Right atrium auricular region (tissue), 2 donors: ENCODE data around the gene ITM2C. TPM values are rescaled to one million over a fixed set of nuclear protein-coding genes. Genes with fewer than 3 reads are reported as not detected.

ENCODE experiments used
- DNase-seq: peaks from one replicate; pipeline ENCODE4 v3.0.0-alpha.2; 2019; ENCODE audit warnings: low spot score
- H3K27ac ChIP-seq, 2 donors: fragments of 200-600 bp; sonication (generic); 1 replicate in 1 of 2; 2 replicates in 1 of 2; pipeline ENCODE4 v1.5.1; 2016 to 2019
- H3K27me3 ChIP-seq, 2 donors: fragments of 200-600 bp; sonication (generic); one replicate each; pipeline versions ENCODE4 v1.5.1 to v1.6.0; 2017 to 2019
- H3K36me3 ChIP-seq: fragments of 200-600 bp; sonication (generic); one replicate; pipeline ENCODE4 v1.5.1; 2016
- H3K4me1 ChIP-seq, 2 donors: fragments of 200-600 bp; sonication (generic); one replicate each; pipeline versions ENCODE4 v1.5.1 to v1.6.0; 2017 to 2019
- H3K4me3 ChIP-seq, 2 donors: fragments of 200-600 bp; sonication (generic); 1 replicate in 1 of 2; 2 replicates in 1 of 2; pipeline ENCODE4 v1.5.1; 2017 to 2019; ENCODE audit warnings: mild to moderate bottlenecking in 1 of 2, moderate library complexity in 1 of 2
- H3K9me3 ChIP-seq, 2 donors: fragments of 200-600 bp; sonication (generic); one replicate each; pipeline ENCODE4 v1.5.1; 2019
- CTCF ChIP-seq, 2 donors: fragments of 200-600 bp; sonication (generic); IDR thresholded peaks; one replicate each; pipeline ENCODE4 v1.5.1; 2019; ENCODE audit warnings: antibody characterized with exemption in 2 of 2
- total RNA-seq, 2 donors: library from RNA; depleted of rRNA; stranded (reverse); fragments of >200 nt; gene quantifications; one replicate each; pipeline ENCODE4 v1.1.0, GENCODE V29; 2016

ITM2C gene
- total RNA-seq, 2 donors from 2014 or later, result 35.8 to 38.3 TPM

- Histone ChIP-seq H3K9me3 (no peaks in the 10 kb centered on the region), H3K27ac (no peak overlapping the region), H3K27me3 (no peaks in the 10 kb centered on the region), H3K4me3 (no peak overlapping the region), H3K4me1 (no peaks in the 10 kb centered on the region), H3K36me3 (no peaks in the 10 kb centered on the region)
- DNase-seq, result no peak
- TF ChIP-seq CTCF (IDR thresholded peaks at IDR 0.05), result no peak
These were observed 58.4 kb downstream of the ITM2C start for GRCh38 chr2:230922951-230923717.

GRCh38 chr2:230924092-230924469 lies 59.3 kb downstream of the ITM2C start:
- no peaks in the 10 kb centered on the region for H3K27me3 ChIP-seq
- DNase-seq, result no peak
- no peak overlapping the region for H3K4me3 ChIP-seq
- H3K9me3 ChIP-seq, result no peaks in the 10 kb centered on the region
- H3K36me3 ChIP-seq, result no peaks in the 10 kb centered on the region
- no peak overlapping the region for H3K27ac ChIP-seq
- H3K4me1 ChIP-seq, result no peaks in the 10 kb centered on the region
- no peak for TF ChIP-seq CTCF (IDR thresholded peaks at IDR 0.05)

- H3K4me3 ChIP-seq, result no peak within 1 kb of the TSS
- peak in 1 of 2 donors; percentile 12 for TF ChIP-seq CTCF (IDR thresholded peaks at IDR 0.05)
- no peaks in the 10 kb centered on the region for H3K4me1 ChIP-seq
- no peaks in the 10 kb centered on the region for H3K9me3 ChIP-seq
- no peaks in the 10 kb centered on the region for H3K36me3 ChIP-seq
- H3K27ac ChIP-seq, result no peak within 1 kb of the TSS
- H3K27me3 ChIP-seq, result no peaks in the 10 kb centered on the region
- no peak for DNase-seq
These were observed 60.0 kb downstream of the ITM2C start, which contains the start of gene GPR55 for GRCh38 chr2:230924470-230925341. Gene GPR55 (minus strand): TSS chr2:230925242. CDS start chr2:230910962, 14,280 bp downstream.

- H3K36me3 ChIP-seq, result no peaks in the 10 kb centered on the region
- no peaks in the 10 kb centered on the region for H3K9me3 ChIP-seq
- H3K4me1 ChIP-seq, result no peaks in the 10 kb centered on the region
- no peak for TF ChIP-seq CTCF (IDR thresholded peaks at IDR 0.05)
- no peak for DNase-seq
- no peaks in the 10 kb centered on the region for H3K27me3 ChIP-seq
- no peak overlapping the region for H3K4me3 ChIP-seq
- H3K27ac ChIP-seq, result no peak overlapping the region
These were observed 60.7 kb downstream of the ITM2C start for GRCh38 chr2:230925443-230925878.

GRCh38 chr2:230925879-230926765 lies 61.4 kb downstream of the ITM2C start:
- no peaks in the 10 kb centered on the region for H3K36me3 ChIP-seq
- no peak overlapping the region for H3K4me3 ChIP-seq
- H3K9me3 ChIP-seq, result no peaks in the 10 kb centered on the region
- no peak overlapping the region for H3K27ac ChIP-seq
- DNase-seq, result no peak
- no peak for TF ChIP-seq CTCF (IDR thresholded peaks at IDR 0.05)
- no peaks in the 10 kb centered on the region for H3K4me1 ChIP-seq
- no peaks in the 10 kb centered on the region for H3K27me3 ChIP-seq
